HG03159 (cell line): Measurements from ENCODE around the gene CLIC4.
"Not testable (repeated sequence)": the region's sequence is repeated elsewhere in the genome, so short reads cannot be mapped to it uniquely, and the experiment has no call there.

ENCODE experiments used
- ATAC-seq: cut with Tn5 transposase; IDR thresholded peaks from one replicate; pipeline ENCODE4 v1.9.1; 2021; ENCODE audit warnings: mild to moderate bottlenecking, moderate library complexity; ENCODE audit not compliant: unreplicated experiment

Gene CLIC4

GRCh38 chr1:24743404-24744211 lies 1.6 kb upstream of the CLIC4 start:
- no peak for ATAC-seq

- no peak for ATAC-seq
Observed at GRCh38 chr1:24745711-24746413, 615 bp downstream of the CLIC4 start.

GRCh38 chr1:24748191-24749121 lies 3.2 kb downstream of the CLIC4 start:
- no peak for ATAC-seq

GRCh38 chr1:24749252-24749651 lies 4.0 kb downstream of the CLIC4 start:
- no peak for ATAC-seq

GRCh38 chr1:24749886-24750285 lies 4.6 kb downstream of the CLIC4 start:
- no peak for ATAC-seq

GRCh38 chr1:24751833-24752232 lies 6.6 kb downstream of the CLIC4 start:
- no peak for ATAC-seq

GRCh38 chr1:24752305-24752704 lies 7.1 kb downstream of the CLIC4 start:
- no peak for ATAC-seq

- ATAC-seq = no peak
Observed at GRCh38 chr1:24754229-24754628, 9.0 kb downstream of the CLIC4 start.

GRCh38 chr1:24755323-24755722 lies 10.1 kb downstream of the CLIC4 start:
- not testable (repeated sequence) for ATAC-seq

- ATAC-seq = no peak
Observed at GRCh38 chr1:24756395-24756794, 11.1 kb downstream of the CLIC4 start.

- ATAC-seq = no peak
Observed at GRCh38 chr1:24759492-24759891, 14.2 kb downstream of the CLIC4 start.

GRCh38 chr1:24761582-24761981 lies 16.3 kb downstream of the CLIC4 start:
- no peak for ATAC-seq

- no peak for ATAC-seq
Observed at GRCh38 chr1:24762133-24762676, 17.0 kb downstream of the CLIC4 start.

GRCh38 chr1:24763671-24764070 lies 18.4 kb downstream of the CLIC4 start:
- no peak for ATAC-seq

- ATAC-seq = no peak
Observed at GRCh38 chr1:24764439-24764838, 19.2 kb downstream of the CLIC4 start.

GRCh38 chr1:24764848-24765247 lies 19.6 kb downstream of the CLIC4 start:
- ATAC-seq = no peak

- ATAC-seq = no peak
Observed at GRCh38 chr1:24765308-24765988, 20.2 kb downstream of the CLIC4 start.

- ATAC-seq = no peak
Observed at GRCh38 chr1:24767351-24767750, 22.1 kb downstream of the CLIC4 start.

GRCh38 chr1:24768873-24769605 lies 23.8 kb downstream of the CLIC4 start:
- ATAC-seq = no peak
